ENCODE data around the gene RRP8. TPM values are rescaled to one million over a fixed set of nuclear protein-coding genes. Genes with fewer than 3 reads are reported as not detected.

RRP8 gene
- total RNA-seq, 1 donor from 2014 or later: 21.7 TPM

- no peak for DNase-seq (ENCODE audit: low spot score, unreplicated experiment)
- TF ChIP-seq CTCF (IDR thresholded peaks at IDR 0.05; ENCODE audit: unreplicated experiment): no peak
- no peak overlapping the region for H3K27ac Mint-ChIP-seq
- H3K36me3 Mint-ChIP-seq (ENCODE audit: insufficient read depth): peaks cover 41% of the 10 kb centered on the region
- H3K4me3 Mint-ChIP-seq (ENCODE audit: low read depth): no peak overlapping the region
- no peaks in the 10 kb centered on the region for H3K4me1 Mint-ChIP-seq (ENCODE audit: low read depth)
- H3K27me3 Mint-ChIP-seq: peaks cover 20% of the 10 kb centered on the region
- no peaks in the 10 kb centered on the region for H3K9me3 Mint-ChIP-seq (ENCODE audit: low read depth)
Measured at GRCh38 chr11:6628526-6628925, 25.1 kb upstream of the RRP8 start.

GRCh38 chr11:6627762-6628241 is 24.4 kb upstream of the RRP8 start:
- H3K36me3 Mint-ChIP-seq (ENCODE audit: insufficient read depth): peaks cover 37% of the 10 kb centered on the region
- TF ChIP-seq CTCF (IDR thresholded peaks at IDR 0.05; ENCODE audit: unreplicated experiment): no peak
- H3K4me1 Mint-ChIP-seq (ENCODE audit: low read depth): no peaks in the 10 kb centered on the region
- peaks cover 20% of the 10 kb centered on the region for H3K27me3 Mint-ChIP-seq
- H3K9me3 Mint-ChIP-seq (ENCODE audit: low read depth): no peaks in the 10 kb centered on the region
- DNase-seq (ENCODE audit: low spot score, unreplicated experiment): no peak
- no peak overlapping the region for H3K27ac Mint-ChIP-seq
- no peak overlapping the region for H3K4me3 Mint-ChIP-seq (ENCODE audit: low read depth)

GRCh38 chr11:6626971-6627761 is 23.8 kb upstream of the RRP8 start:
- H3K36me3 Mint-ChIP-seq (ENCODE audit: insufficient read depth): peaks cover 37% of the 10 kb centered on the region
- DNase-seq (ENCODE audit: low spot score, unreplicated experiment): no peak
- H3K27me3 Mint-ChIP-seq: peaks cover 20% of the 10 kb centered on the region
- H3K27ac Mint-ChIP-seq: no peak overlapping the region
- no peak overlapping the region for H3K4me3 Mint-ChIP-seq (ENCODE audit: low read depth)
- no peaks in the 10 kb centered on the region for H3K9me3 Mint-ChIP-seq (ENCODE audit: low read depth)
- no peaks in the 10 kb centered on the region for H3K4me1 Mint-ChIP-seq (ENCODE audit: low read depth)
- TF ChIP-seq CTCF (IDR thresholded peaks at IDR 0.05; ENCODE audit: unreplicated experiment): no peak

- no peak overlapping the region for H3K27ac Mint-ChIP-seq
- H3K4me1 Mint-ChIP-seq (ENCODE audit: low read depth): no peaks in the 10 kb centered on the region
- no peak for TF ChIP-seq CTCF (IDR thresholded peaks at IDR 0.05; ENCODE audit: unreplicated experiment)
- peaks cover 27% of the 10 kb centered on the region for H3K36me3 Mint-ChIP-seq (ENCODE audit: insufficient read depth)
- peaks cover 9% of the 10 kb centered on the region for H3K27me3 Mint-ChIP-seq
- no peaks in the 10 kb centered on the region for H3K9me3 Mint-ChIP-seq (ENCODE audit: low read depth)
- DNase-seq (ENCODE audit: low spot score, unreplicated experiment): no peak
- H3K4me3 Mint-ChIP-seq (ENCODE audit: low read depth): no peak overlapping the region
Measured at GRCh38 chr11:6625832-6626420, 22.5 kb upstream of the RRP8 start.

GRCh38 chr11:6625156-6625831 is 21.9 kb upstream of the RRP8 start:
- DNase-seq (ENCODE audit: low spot score, unreplicated experiment): no peak

More at GRCh38 chr11:6625156-6625831, 21.9 kb upstream of the RRP8 start:
- Mint-ChIP-seq H3K4me3 (ENCODE audit: low read depth) (no peak overlapping the region), H3K27ac (no peak overlapping the region), H3K36me3 (ENCODE audit: insufficient read depth) (peaks cover 25% of the 10 kb centered on the region), H3K27me3 (peaks cover 5% of the 10 kb centered on the region), H3K9me3 (ENCODE audit: low read depth) (no peaks in the 10 kb centered on the region), H3K4me1 (ENCODE audit: low read depth) (no peaks in the 10 kb centered on the region)
- TF ChIP-seq CTCF (IDR thresholded peaks at IDR 0.05; ENCODE audit: unreplicated experiment): no peak
